Pons (tissue), 1 donor: ENCODE data around the gene TNS1.

Experiments
- DNase-seq: peaks from one replicate; pipeline ENCODE4 v3.0.0-alpha.2; 2016; ENCODE audit warnings: low spot score

Gene TNS1

GRCh38 chr2:217929757-217930707, 72.8 kb downstream of the TNS1 start:
- no peak for DNase-seq

DNA sequence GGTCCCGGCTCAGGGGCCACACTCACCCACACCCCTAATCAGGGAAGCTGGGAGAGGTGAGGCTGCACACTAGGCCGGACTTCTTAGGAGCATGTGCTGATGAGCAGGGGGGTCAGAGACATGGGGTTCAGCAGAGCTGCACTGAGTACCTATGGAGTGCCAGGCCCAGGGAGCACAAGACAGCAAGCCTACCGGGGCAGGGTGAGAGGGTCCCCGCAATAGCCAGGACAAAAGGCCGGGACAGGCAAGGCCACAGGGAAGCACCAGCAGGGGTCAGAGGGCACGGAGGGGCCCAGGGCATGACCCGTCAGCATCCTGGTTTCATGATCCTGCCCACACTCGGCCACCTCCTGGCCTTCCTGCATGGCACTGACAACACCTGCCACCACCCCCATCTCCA, 73.5 kb downstream of the TNS1 start:
- no peak for DNase-seq

GRCh38 chr2:217928324-217929181, 74.2 kb downstream of the TNS1 start:
- no peak for DNase-seq

DNA sequence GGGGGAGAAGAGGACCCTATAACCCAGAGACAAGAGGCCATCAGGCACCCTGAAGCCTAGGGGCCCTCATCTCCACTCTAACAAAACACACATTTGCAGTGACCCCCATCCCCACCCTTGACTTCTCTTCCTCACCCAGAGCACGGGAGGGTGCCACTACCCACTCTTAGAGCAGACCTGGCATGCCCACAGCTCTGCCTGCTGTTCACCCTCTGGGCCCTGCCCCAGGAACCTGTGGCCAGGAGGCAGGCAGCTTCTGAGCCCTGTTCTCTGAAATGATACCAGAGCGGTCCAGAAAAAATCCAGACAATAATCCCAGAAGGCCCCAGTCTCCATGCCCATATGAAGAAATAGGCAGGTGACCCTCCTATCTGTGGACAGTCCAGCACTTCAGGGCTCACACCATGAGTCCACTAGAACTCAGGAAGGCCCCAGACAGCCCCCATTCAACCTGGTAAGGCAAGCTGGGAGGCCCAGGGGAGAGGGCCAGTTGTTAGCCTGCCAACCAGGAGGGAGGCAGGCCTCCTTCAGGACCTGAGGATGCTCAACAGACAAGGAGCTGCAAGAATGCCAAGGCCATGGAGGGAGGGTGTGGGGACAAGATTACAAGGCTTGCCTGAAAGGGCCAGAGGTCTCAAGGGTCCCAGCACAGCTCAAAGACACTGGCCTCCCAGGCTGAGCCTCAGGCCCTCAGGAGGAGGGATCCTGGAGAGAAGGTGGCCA, 75.0 kb downstream of the TNS1 start:
- DNase-seq, result no peak

DNA sequence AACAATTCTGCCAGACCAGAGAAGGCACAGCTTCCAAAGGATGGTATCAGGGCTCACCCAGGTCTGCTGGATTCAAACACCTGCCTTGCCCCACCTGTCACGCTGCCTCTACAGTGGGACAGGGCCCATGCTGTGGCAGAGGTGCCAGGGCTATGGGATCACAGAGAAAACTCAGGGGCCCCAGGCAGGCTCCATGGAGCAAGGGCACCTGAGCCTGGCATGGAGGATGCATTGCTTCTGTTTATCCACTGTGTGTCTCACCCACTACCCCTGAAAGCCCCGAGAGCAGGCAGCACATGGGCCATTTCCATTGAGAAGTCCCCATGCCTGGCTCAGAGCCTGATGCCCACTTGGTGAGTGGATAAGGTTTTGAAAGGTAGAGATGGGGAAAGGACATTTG, 76.0 kb downstream of the TNS1 start:
- DNase-seq, result no peak

- no peak for DNase-seq
These were observed 78.4 kb downstream of the TNS1 start for GRCh38 chr2:217924346-217924901.

- no peak for DNase-seq
These were observed 79.6 kb downstream of the TNS1 start for GRCh38 chr2:217923007-217923686.

DNA sequence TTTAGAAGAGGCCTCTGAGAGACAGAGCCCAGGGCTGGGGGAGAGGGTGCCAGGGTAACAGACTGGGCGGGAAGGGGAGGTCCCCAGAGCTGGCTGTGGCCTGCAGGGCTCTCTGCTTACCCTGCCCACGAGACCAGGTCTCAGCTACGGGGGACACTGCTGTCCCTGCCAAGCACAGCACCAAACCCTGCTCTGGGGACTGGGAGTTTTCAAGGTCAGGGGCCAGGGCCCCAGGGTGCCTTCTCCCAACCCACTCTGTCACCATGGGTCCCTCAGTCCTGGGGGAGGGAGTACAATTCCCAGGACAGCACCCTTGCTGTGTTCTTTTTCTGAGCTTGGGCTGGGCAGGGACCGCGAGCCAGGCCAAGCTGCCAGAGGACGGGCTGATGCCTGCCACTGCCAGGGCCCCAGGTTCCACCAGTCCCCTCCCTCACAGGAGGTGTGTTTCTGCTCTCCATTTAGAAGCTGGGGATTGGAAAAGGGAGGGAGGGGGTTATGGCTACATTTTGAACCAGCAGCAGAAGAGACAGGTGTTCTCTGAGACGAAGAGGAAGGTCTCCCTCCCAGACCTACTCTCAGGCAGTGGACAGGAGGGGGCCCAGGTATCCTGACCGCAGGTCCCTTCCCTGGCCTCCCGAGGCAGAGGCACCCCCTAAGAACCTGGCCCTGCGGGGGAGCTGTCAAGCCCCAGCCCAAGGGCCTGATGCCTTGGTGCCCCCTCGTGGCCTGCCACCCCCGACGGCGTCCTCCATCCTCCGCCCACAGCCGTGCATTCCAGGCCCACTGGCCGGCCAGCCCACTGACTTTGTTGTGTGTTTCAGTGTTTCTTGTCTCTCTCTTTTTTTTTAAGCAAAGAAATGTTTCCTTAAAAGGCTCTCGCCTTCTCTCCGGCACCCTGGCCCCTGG, 80.4 kb downstream of the TNS1 start:
- no peak for DNase-seq

DNA sequence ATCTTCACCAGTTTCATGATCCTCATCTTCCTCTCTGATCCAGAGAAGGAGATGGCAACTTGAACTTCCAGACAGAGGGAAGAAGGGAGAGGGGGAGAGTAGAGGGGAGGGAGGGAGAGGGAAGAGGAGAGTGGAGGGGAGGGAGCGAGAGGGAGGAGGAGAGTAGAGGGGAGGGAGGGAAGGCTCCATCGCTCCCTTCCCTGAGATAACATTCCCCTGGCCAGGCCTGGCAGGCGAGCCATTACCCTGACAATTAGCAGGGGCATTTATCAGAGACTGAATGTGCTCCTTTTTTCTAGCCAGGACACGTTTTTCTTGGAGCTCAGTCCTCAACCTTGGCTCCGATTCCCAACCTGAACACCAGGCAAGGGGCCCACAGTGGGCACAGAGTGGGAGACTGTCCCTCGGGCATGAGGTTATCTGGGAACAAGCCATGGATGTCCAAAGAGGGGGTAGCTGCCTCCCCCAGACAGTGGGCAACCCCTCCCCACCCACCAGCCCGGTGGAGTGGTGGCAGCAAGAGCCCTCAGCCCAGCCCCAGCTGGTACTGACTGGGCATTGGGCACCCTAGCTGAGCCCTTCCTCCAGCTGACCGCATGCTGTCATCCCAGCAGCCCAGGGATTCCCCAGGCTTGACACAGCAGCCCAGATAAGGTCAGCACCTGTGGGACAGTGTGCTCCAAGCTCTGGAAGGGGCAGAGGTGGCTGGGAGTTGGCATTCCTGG, 81.8 kb downstream of the TNS1 start:
- DNase-seq, result peak; percentile 36

GRCh38 chr2:217919781-217920351, 82.9 kb downstream of the TNS1 start:
- DNase-seq, result no peak

DNA sequence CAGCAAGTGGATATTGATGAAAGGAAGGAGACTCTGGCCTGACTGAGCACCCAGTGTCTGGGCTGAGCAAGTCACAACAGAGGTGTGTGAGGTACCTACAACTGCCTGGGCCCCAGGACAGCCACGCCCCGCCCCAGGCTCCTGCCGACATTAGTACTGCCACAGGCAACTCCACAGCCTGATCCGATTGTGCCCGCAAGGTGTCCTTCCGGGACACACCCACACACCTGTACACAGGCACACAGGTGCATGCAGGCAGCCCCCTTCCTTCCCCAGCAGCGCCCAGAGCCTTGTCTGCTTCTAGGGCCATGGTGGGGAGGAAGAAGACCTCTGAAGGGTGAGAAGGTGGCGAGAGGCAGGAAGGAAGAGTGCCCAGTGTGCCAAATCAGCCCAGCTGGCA, 83.6 kb downstream of the TNS1 start:
- no peak for DNase-seq

DNA sequence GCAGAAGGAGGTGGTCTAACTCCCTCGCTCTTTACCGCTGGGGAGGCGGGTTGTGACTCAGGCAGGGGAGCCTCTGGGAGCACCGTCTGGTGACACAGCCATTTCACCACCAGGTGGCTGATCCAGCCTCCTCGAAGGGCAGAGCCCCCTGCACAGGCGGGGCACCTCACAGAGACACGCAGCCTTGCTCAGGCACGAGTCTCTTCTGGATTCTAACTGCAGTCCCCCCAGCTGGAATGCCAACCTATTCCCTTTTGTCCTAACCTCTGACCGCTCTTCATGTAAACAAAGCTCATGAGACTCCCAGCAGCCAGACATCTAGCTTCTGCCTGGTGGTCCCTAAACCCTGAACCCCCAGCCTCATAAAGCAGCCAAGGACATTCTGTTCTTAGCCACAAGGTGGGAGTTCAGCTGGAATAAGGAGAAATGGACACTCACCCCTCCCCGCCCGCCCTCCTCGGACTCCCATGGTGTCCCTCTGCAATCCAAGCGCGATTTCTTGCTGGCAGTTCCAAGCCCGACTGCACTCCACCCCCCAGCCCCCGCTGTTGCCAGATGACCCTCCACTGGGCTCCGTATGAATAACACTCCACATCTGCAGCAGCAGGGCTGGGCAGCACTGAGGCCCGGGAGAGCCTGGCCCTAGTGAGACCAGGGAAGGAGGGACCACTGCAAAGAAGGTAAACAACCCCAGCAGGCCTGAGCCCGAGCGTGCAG, 84.3 kb downstream of the TNS1 start:
- peak; percentile 37 for DNase-seq

GRCh38 chr2:217916504-217917254, 86.1 kb downstream of the TNS1 start:
- DNase-seq, result no peak

GRCh38 chr2:217915706-217916105, 87.1 kb downstream of the TNS1 start:
- DNase-seq, result no peak

DNA sequence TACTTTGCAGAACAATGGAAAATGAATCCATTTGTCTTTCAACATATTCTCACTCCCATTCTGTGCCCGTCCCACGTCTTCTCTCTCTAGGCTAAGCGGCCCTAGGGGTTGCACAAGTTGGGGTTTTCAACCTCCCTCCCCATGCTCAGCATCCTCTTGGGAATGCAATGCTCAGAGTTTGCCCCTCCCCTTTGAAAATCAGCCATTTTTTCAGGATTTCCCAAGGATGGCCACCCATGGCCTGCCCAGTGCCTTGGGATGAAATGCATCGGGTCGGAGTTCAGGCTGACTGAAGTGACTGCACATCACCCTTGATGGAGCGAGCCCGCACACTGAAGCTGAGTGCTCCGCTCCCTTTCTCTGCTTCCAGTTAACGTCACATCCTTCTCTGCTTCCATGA, 87.9 kb downstream of the TNS1 start:
- DNase-seq, result no peak

GRCh38 chr2:217914078-217914477, 88.7 kb downstream of the TNS1 start:
- DNase-seq, result no peak

DNA sequence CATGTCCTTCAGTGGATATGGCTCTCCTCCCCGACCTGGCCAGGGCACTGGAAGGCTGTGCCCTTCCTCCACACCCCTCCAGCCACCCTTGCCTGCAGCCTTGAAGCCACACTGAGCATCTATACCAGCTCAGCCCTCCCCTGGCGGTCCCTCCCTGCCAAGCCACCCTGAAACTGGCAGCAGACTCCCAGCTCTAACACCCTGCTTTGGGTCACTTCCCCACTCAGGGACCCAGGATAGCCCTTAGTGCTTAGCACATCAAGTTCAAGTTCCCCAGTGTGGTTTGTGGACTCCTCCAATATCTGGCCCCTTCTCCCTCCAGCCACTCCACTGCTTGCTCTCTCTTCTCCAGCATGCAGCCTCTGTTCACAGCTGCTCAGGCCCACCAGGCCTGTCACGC, 89.4 kb downstream of the TNS1 start:
- DNase-seq, result peak; percentile 50
